LNCaP clone FGC (cell line): ENCODE measurements around the gene PRR35.

Experiments used
- DNase-seq: peaks from one replicate; pipeline ENCODE4 v3.0.0-alpha.2; 2011; ENCODE audit warnings: low read depth
- H3K4me3 ChIP-seq: 2 replicates; pipeline ENCODE4 v1.5.1; 2011; ENCODE audit warnings: mild to moderate bottlenecking, low read depth, low read length, control low read depth
- TF ChIP-seq, protein P1 (sequence below): IDR thresholded peaks from 2 replicates; pipeline ENCODE4 v1.5.1; 2012; ENCODE audit warnings: mild to moderate bottlenecking; ENCODE audit not compliant: control insufficient read depth, insufficient read depth; ENCODE audit errors: extremely low read depth

The PRR35 gene

DNA sequence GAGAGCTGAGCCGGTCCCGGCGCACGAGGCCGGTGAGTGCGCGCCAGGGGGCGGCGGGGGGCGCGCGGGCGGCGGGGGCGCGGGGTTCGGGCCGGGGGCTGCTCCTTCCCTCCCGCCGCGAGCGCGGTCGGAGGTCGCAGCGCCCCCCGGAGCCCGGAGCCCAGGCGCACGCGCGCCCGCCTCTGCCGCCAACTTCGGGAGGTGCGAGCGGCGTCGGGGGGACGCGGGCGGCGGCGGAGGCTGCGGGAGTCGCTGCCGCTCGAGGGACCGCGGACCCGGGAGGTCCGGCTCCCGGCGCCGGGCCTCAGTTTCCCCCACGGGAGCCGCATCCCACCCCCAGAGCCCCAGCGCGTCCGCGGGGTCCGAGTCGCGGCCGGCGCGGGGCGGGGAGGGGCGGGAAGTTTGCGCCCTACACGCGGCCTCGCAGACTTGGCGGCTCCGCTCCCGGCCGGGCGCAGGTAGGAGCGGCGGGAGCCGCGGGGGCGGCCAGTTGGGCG lies at the start of gene PRR35:
Gene PRR35, plus strand, starts transcription at position 191 of the 497 bp plus-strand sequence. CDS start 2,901 bp downstream, outside the sequence.
- DNase-seq = no peak
- H3K4me3 ChIP-seq = no peak within 1 kb of the TSS
- TF ChIP-seq, protein P1, sequence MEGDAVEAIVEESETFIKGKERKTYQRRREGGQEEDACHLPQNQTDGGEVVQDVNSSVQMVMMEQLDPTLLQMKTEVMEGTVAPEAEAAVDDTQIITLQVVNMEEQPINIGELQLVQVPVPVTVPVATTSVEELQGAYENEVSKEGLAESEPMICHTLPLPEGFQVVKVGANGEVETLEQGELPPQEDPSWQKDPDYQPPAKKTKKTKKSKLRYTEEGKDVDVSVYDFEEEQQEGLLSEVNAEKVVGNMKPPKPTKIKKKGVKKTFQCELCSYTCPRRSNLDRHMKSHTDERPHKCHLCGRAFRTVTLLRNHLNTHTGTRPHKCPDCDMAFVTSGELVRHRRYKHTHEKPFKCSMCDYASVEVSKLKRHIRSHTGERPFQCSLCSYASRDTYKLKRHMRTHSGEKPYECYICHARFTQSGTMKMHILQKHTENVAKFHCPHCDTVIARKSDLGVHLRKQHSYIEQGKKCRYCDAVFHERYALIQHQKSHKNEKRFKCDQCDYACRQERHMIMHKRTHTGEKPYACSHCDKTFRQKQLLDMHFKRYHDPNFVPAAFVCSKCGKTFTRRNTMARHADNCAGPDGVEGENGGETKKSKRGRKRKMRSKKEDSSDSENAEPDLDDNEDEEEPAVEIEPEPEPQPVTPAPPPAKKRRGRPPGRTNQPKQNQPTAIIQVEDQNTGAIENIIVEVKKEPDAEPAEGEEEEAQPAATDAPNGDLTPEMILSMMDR = no peak

DNA sequence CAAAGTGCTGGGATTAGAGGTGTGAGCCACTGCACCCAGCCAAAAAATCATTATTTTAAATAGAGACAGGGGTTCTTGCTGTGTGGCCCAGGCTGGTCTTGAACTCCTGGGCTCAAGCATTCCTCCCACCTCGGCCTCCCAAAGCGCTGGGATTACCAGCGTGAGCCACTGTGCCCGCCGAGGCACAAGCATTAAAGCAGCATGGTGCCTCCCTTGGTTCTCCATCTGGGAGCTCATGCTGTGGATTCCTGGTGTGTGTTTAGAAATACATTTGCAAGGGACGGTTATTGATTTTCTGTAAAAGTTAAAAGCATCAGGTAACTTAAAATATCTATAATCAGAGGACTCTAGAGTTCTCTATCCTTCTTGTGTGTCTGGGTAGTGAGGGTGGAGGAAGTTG lies 47.4 kb upstream of the PRR35 start:
- DNase-seq = no peak
- TF ChIP-seq, protein P1 = no peak
- no peak overlapping the region for H3K4me3 ChIP-seq

DNA sequence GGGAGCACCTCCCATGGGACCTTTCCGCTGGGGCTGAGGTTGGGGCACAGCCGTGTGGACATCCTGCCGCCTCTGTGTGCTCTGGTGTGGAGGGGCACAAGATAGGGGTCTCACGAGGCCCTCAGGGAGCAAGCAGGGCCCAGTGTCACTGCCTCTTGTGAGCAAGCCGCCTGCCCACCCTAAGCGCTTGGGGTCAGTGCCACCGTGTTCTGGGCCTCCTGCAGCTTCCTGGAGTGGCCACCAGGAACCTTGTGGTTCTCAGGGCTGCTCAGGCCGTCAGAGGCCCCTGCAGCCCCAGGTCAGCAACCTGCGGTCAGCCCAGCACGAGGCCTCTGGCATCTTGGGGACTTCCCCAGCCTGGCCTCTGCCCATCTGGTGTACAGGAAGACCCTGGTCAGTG lies 46.2 kb upstream of the PRR35 start:
- TF ChIP-seq, protein P1 = no peak
- no peak overlapping the region for H3K4me3 ChIP-seq

DNA sequence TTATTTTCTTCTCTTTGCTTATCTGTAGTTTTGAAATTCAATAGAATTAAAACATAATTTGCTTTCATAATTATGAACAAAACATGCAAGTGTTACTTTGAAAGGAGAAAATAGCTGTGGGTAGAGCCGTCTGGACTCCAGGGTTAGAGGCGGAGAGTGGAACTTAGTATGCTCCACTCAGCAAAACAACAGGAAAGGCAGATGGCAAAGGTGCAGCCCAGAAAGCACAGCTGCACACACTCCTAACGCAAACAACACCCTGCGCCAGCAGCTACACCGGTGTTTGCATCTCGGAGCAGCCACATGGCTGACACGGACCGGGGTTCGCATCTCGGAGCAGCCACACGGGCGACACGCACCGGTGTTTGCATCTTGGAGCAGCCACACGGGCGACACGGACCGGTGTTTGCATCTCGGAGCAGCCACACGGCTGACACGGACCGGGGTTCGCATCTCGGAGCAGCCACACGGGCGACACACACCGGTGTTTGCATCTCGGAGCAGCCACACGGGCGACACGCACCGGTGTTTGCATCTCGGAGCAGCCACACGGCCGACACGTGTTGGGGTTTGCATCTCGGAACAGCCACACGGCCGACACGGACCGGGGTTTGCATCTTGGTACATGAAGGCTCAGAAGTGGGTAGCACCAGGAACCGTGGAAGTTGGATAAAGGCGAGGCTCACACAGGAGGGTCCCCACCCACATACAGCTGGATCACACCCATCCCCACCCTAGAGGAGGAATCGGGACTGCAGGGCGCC lies 44.8 kb upstream of the PRR35 start:
- no peak overlapping the region for H3K4me3 ChIP-seq
- TF ChIP-seq, protein P1 = no peak
- no peak for DNase-seq

More for the DNA sequence above, 46.2 kb upstream of the PRR35 start:
- no peak for DNase-seq

DNA sequence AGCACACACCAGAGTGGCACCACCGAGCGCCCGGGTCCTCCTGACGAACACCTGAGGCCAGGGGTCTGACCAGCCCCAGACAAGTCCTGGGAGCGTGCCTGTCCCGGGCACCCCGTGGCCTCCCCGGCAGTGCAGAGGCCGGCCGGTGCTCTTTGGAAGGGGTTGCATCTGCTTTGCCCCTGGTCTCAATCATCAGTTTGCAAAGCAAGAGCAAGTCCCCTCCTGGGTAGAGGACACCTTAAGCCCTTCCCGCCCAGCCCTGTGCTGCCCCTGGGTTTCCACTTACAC lies 44.3 kb upstream of the PRR35 start:
- H3K4me3 ChIP-seq = no peak overlapping the region
- TF ChIP-seq, protein P1 = no peak
- DNase-seq = no peak

DNA sequence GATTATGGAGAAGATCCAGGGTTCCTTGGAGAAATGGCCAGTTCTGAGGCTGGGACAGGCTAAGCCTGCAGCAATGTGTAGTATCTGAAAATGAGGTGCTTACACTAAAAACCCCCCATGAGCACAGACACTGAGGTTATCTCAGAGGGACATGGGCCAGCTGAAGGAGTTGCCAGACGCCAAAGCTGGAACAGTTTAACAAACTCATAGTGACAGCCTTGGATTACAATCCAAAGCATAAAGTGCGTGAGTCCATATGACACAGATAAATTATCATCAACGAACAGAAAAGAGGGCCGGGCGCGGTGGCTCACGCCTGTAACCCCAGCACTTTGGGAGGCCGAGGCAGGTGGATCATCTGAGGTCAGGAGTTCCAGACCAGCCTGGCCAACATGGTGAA lies 43.9 kb upstream of the PRR35 start:
- no peak for DNase-seq
- H3K4me3 ChIP-seq = no peak overlapping the region
- TF ChIP-seq, protein P1 = no peak

DNA sequence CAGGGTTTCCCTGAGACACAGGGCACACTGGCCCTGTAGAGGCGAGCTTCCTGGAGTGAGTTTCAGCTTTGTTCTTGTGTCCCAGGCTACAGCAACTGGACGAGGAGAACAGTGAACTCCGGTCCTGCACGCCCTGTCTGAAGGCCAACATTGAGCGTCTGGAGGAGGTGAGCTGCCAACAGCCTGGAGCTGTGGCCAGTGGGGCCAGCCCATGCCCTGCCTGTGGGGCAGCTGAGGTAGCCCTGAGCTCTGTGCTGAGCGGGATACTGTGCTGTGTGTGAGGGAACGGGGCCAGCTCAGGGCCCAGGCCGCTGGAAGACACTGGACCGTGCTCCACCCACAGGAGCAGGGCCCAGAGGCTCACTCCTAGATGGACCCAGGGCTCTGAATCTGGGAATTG lies 41.3 kb upstream of the PRR35 start:
- H3K4me3 ChIP-seq = no peak overlapping the region
- no peak for DNase-seq
- TF ChIP-seq, protein P1 = no peak
